ENCODE data around the gene NEK2. TPM values are rescaled to one million over a fixed set of nuclear protein-coding genes. Genes with fewer than 3 reads are reported as not detected.

Gene NEK2
- total RNA-seq, 1 experiment from 2014 or later, result 50.2 TPM

DNA sequence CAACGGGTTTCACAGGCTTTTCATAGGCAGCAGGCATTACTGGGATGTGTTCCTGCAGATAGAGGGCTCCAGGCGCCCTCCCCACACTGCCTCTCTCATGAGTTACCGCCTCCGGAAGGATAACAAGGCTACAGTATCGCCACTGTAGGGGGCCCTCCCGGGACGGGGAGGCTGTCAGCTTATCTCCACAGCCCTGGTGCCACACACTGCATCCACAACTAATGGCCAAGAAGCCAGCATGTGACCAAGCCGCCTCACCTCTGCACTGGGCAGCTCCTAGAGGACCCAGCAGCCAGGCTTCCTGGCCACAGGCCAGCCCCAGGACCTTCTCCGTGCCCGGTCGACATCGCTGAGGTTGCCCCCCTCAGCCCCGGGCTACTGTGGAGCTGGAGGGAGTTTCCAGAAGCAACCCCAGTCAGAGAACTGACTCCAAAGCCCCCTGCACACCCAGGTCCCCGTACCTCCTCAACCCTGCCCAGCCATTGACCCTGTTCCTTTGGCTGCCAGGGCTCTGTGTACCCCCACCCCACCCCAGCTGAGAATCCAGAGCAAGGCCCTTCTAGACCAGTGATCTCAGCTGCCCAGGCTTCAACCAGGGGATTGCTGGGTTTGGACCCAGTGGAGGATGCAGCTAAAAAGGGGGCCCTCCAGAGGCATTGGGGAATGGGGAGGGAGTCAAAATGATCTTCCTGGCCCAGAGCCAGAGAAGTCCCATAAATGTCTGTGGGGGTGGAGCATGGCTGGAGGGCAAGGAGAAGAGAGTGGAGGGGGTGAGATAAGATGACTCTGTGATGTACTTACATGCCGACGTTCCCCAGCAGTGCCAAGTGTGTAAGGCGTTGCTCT, 45.0 kb downstream of the NEK2 start (continued):
- TF ChIP-seq, protein P1, sequence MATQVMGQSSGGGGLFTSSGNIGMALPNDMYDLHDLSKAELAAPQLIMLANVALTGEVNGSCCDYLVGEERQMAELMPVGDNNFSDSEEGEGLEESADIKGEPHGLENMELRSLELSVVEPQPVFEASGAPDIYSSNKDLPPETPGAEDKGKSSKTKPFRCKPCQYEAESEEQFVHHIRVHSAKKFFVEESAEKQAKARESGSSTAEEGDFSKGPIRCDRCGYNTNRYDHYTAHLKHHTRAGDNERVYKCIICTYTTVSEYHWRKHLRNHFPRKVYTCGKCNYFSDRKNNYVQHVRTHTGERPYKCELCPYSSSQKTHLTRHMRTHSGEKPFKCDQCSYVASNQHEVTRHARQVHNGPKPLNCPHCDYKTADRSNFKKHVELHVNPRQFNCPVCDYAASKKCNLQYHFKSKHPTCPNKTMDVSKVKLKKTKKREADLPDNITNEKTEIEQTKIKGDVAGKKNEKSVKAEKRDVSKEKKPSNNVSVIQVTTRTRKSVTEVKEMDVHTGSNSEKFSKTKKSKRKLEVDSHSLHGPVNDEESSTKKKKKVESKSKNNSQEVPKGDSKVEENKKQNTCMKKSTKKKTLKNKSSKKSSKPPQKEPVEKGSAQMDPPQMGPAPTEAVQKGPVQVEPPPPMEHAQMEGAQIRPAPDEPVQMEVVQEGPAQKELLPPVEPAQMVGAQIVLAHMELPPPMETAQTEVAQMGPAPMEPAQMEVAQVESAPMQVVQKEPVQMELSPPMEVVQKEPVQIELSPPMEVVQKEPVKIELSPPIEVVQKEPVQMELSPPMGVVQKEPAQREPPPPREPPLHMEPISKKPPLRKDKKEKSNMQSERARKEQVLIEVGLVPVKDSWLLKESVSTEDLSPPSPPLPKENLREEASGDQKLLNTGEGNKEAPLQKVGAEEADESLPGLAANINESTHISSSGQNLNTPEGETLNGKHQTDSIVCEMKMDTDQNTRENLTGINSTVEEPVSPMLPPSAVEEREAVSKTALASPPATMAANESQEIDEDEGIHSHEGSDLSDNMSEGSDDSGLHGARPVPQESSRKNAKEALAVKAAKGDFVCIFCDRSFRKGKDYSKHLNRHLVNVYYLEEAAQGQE (IDR thresholded peaks at IDR 0.05; ENCODE audit: low read depth), result no peak

DNA sequence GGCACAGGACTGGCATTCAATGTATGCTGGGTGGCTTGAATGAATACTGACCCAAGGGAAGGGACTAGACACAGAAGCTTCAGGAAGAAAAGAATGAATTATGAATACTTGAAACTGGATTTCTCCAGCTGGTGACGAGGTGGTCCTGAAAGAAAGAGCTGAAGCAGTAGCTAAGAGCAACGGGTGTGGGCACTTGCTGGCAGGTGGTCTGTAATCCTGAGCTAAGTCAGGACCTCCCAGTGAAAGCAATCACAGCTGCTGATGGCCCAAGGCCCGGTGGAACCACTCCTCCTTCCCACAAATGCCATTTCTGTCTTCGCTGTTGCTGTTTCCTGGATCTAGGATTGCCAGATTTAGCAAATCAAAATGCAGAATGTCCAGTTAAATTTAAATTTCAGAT, 47.0 kb downstream of the NEK2 start:
- ChIA-PET POLR2A (no interaction called here), CTCF (no interaction called here), RAD21 (ENCODE audit: low non-redundant PET in 1 of 2, low total read pairs in 2 of 2, uncharacterized antibody in 2 of 2, unreplicated experiment in 2 of 2) (no interaction called here)
- no peaks in the 10 kb centered on the region for H3K9me3 ChIP-seq (ENCODE audit: control insufficient read depth in 1 of 2, insufficient read depth in 1 of 2, low read depth in 1 of 2, low read length in 2 of 2)
- BruUV-seq (replicated peaks), result no TSS peak
- no peaks in the 10 kb centered on the region for H3K27me3 ChIP-seq (ENCODE audit: insufficient read depth, low read length)
- intact Hi-C loops (cut with micrococcal nuclease), result no loop called here
- no peak overlapping the region for H2AFZ ChIP-seq (ENCODE audit: low read depth, low read length, poor library complexity, severe bottlenecking)
- no peaks in the 10 kb centered on the region for H4K20me1 ChIP-seq (ENCODE audit: insufficient read depth)
- DNase-seq (ENCODE audit: low read depth, low spot score) (no peak), ATAC-seq (no peak)
- H3K4me3 ChIP-seq (replicated peaks in 1 of 2; ENCODE audit: low read depth in 1 of 2, low read length in 2 of 2), result no peak overlapping the region
- H3K79me2 ChIP-seq (ENCODE audit: insufficient read depth, low read length), result no peaks in the 10 kb centered on the region
- H3K9me2 ChIP-seq (ENCODE audit: insufficient read depth), result no peaks in the 10 kb centered on the region
- H3K36me3 ChIP-seq (ENCODE audit: control insufficient read depth in 1 of 2, insufficient read depth in 2 of 2, low read length in 2 of 2), result no peaks in the 10 kb centered on the region
- H3K27ac ChIP-seq (ENCODE audit: low read depth, low read length), result no peak overlapping the region
- H3K4me1 ChIP-seq (ENCODE audit: control insufficient read depth in 1 of 2, insufficient read depth in 2 of 2, low read length in 2 of 2), result peaks cover 0 to 4% of the 10 kb centered on the region in 2 experiments; a peak in 2 of 4 replicates
- no peak overlapping the region for H3K4me2 ChIP-seq (ENCODE audit: low read length)
- no peak overlapping the region for H3K9ac ChIP-seq (ENCODE audit: low read length)
- no peak for TF ChIP-seq CBX3 (IDR thresholded peaks at IDR 0.05; ENCODE audit: low read depth)
- no peak for TF ChIP-seq ZNF274 (IDR thresholded peaks at IDR 0.05; ENCODE audit: low read depth, low read length)
- TF ChIP-seq POLR2AphosphoS5 (IDR thresholded peaks at IDR 0.05; ENCODE audit: low read depth, low read length), result no peak
- TF ChIP-seq POLR2A (IDR thresholded peaks at IDR 0.05; ENCODE audit: borderline replicate concordance, extremely low read depth, insufficient read depth, insufficient read length), result no peak
- TF ChIP-seq EZH2phosphoT487 (IDR thresholded peaks at IDR 0.05; ENCODE audit: borderline replicate concordance), result no peak
- no peak for TF ChIP-seq TCF7L2 (IDR thresholded peaks at IDR 0.05; ENCODE audit: borderline replicate concordance, extremely low read depth, insufficient read depth, insufficient read length)
- TF ChIP-seq, protein P2, sequence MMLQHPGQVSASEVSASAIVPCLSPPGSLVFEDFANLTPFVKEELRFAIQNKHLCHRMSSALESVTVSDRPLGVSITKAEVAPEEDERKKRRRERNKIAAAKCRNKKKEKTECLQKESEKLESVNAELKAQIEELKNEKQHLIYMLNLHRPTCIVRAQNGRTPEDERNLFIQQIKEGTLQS (IDR thresholded peaks at IDR 0.05), result no peak
- TF ChIP-seq, protein P3, sequence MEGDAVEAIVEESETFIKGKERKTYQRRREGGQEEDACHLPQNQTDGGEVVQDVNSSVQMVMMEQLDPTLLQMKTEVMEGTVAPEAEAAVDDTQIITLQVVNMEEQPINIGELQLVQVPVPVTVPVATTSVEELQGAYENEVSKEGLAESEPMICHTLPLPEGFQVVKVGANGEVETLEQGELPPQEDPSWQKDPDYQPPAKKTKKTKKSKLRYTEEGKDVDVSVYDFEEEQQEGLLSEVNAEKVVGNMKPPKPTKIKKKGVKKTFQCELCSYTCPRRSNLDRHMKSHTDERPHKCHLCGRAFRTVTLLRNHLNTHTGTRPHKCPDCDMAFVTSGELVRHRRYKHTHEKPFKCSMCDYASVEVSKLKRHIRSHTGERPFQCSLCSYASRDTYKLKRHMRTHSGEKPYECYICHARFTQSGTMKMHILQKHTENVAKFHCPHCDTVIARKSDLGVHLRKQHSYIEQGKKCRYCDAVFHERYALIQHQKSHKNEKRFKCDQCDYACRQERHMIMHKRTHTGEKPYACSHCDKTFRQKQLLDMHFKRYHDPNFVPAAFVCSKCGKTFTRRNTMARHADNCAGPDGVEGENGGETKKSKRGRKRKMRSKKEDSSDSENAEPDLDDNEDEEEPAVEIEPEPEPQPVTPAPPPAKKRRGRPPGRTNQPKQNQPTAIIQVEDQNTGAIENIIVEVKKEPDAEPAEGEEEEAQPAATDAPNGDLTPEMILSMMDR (IDR thresholded peaks at IDR 0.05 in 2 of 3, conservative IDR thresholded peaks at IDR 0.05 in 1 of 3; ENCODE audit: borderline replicate concordance in 1 of 3, insufficient read depth in 1 of 3, low read depth in 2 of 3, low read length in 2 of 3), result no peak
- TF ChIP-seq RAD21 (IDR thresholded peaks at IDR 0.05; ENCODE audit: low read depth), result no peak
- no peak for TF ChIP-seq SRF (IDR thresholded peaks at IDR 0.05; ENCODE audit: low read depth)
- TF ChIP-seq, protein P1 (IDR thresholded peaks at IDR 0.05; ENCODE audit: low read depth), result no peak
- no peak for TF ChIP-seq SIN3A (IDR thresholded peaks at IDR 0.05; ENCODE audit: low read depth)
- TF ChIP-seq YY1 (IDR thresholded peaks at IDR 0.05; ENCODE audit: extremely low read depth, insufficient replicate concordance, low read depth, low read length), result no peak
- TF ChIP-seq ELF1 (IDR thresholded peaks at IDR 0.05; ENCODE audit: borderline replicate concordance, low read depth), result no peak
